Hepatocyte (in vitro differentiated cells): ENCODE measurements around the gene FGD2. TPM values are rescaled to one million over a fixed set of nuclear protein-coding genes. Genes with fewer than 3 reads are reported as not detected.

Source experiments
- DNase-seq: peaks from one replicate; pipeline ENCODE4 v3.0.0-alpha.2; 2016; ENCODE audit warnings: low spot score
- H2AFZ ChIP-seq: fragments of 200-600 bp; sonication (generic); 2 replicates; pipeline ENCODE4 v1.6.0; 2016; ENCODE audit warnings: antibody characterized with exemption, mild to moderate bottlenecking
- H3K27ac ChIP-seq: fragments of 200-600 bp; sonication (generic); 2 replicates; pipeline ENCODE4 v1.5.1; 2016; ENCODE audit warnings: mild to moderate bottlenecking
- H3K27me3 ChIP-seq: fragments of 200-600 bp; sonication (generic); 2 replicates; pipeline ENCODE4 v1.6.1; 2016
- H3K36me3 ChIP-seq: fragments of 200-600 bp; sonication (generic); replicated peaks from 2 replicates; pipeline ENCODE4 v1.5.1; 2016; ENCODE audit warnings: low read depth; ENCODE audit not compliant: insufficient read depth
- H3K4me1 ChIP-seq: fragments of 200-600 bp; sonication (generic); 2 replicates; pipeline ENCODE4 v1.5.1; 2016; ENCODE audit warnings: mild to moderate bottlenecking, moderate library complexity; ENCODE audit not compliant: insufficient read depth
- H3K4me2 ChIP-seq: fragments of 200-600 bp; sonication (generic); 2 replicates; pipeline ENCODE4 v1.6.0; 2016
- H3K4me3 ChIP-seq: fragments of 200-600 bp; sonication (generic); 2 replicates; pipeline ENCODE4 v1.5.1; 2016; ENCODE audit warnings: mild to moderate bottlenecking
- H3K79me2 ChIP-seq: fragments of 200-600 bp; sonication (generic); 2 replicates; pipeline ENCODE4 v1.6.0; 2017; ENCODE audit warnings: mild to moderate bottlenecking
- H3K9me2 ChIP-seq: fragments of 200-600 bp; sonication (generic); replicated peaks from 2 replicates; pipeline ENCODE4 v1.6.0; 2017; ENCODE audit warnings: mild to moderate bottlenecking; ENCODE audit not compliant: insufficient read depth
- H3K9me3 ChIP-seq: fragments of 200-600 bp; sonication (generic); 2 replicates; pipeline ENCODE4 v1.5.1; 2016; ENCODE audit warnings: low read depth, mild to moderate bottlenecking
- H4K20me1 ChIP-seq: fragments of 200-600 bp; sonication (generic); 2 replicates; pipeline ENCODE4 v1.6.0; 2016; ENCODE audit warnings: mild to moderate bottlenecking; ENCODE audit not compliant: insufficient read depth, poor library complexity, severe bottlenecking
- EZH2 ChIP-seq: fragments of 200-600 bp; sonication (generic); IDR thresholded peaks from 2 replicates; pipeline ENCODE4 v1.6.1; 2016; ENCODE audit warnings: antibody characterized with exemption, mild to moderate bottlenecking, borderline replicate concordance
- EZH2phosphoT487 ChIP-seq: fragments of 200-600 bp; sonication (generic); IDR thresholded peaks from one replicate; pipeline ENCODE4 v1.6.1; 2018; ENCODE audit warnings: antibody characterized with exemption, mild to moderate bottlenecking, low read depth, moderate library complexity; ENCODE audit not compliant: unreplicated experiment, severe bottlenecking
- WGBS: methylation state at CpG from one replicate; pipeline ENCODE4 v1.1.6; 2016; ENCODE audit warnings: low lambda C conversion rate; ENCODE audit errors: missing lambda C conversion rate; 5-methylcytosine and 5-hydroxymethylcytosine counted together
- polyA plus RNA-seq: library from polyadenylated mRNA; unstranded; fragments of >200 nt; fragmentation: Nextera tagmentation; extraction: Ambion mirVana; gene quantifications from 2 replicates; pipeline ENCODE4 v1.2.1, GENCODE V29; 2016
- total RNA-seq: library from RNA; depleted of rRNA; stranded (reverse); fragments of >200 nt; gene quantifications from 2 replicates; pipeline ENCODE4 v1.2.3, GENCODE V29; 2014
- TF ChIP-seq, protein P1 (sequence below): fragments of 200-600 bp; sonication (generic); IDR thresholded peaks from 2 replicates; pipeline ENCODE4 v1.5.1; 2016; ENCODE audit warnings: antibody characterized with exemption, mild to moderate bottlenecking; ENCODE audit not compliant: poor library complexity

FGD2 gene
- total and polyA plus RNA-seq, 2 experiments from 2014 or later, result 4.6 to 5.2 TPM

DNA sequence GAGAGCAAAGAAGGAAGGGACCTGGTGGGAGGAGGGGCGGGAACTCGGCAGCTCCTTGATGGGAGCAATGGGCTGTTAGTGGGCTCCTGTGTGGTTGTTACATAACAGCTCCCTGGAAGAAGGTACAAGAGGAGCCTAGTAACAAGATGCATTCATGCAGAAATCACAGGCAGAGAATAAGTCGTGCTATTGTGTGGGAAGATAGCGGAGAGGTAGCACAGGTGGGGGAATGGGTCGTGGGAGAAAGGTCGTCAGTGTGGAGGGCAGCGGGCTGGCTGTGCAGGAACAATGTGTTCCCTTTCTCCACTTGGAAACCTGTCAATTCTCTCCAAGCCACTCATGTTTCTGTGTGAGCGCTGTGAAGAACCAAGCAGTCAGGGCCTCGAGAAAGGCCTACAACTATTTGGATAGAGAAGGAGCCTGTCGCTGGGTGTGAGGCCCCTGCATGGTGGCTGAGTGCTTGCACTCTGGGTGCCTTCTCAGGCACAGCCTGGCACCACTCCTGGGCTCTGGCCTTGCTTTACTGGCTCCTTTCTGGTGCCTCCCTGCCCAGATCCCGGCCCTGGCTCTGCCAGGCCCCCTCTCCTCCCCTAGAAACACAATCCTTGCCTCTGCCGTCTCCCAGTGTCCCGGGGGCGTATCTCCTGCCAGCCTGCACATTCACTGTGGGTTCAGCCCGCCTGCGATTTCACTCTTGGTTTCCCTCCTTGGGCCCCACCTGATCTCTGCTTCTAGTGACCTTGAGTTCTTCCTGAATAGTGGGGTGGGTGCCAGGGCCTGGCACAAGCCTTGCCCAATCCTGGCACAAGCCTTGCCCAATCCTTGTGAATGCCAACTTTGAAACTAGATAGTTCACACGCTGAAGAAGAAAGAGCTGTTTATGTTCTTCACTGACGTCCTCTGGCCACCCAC is 7.4 kb upstream of the FGD2 start:
- TF ChIP-seq, protein P1, sequence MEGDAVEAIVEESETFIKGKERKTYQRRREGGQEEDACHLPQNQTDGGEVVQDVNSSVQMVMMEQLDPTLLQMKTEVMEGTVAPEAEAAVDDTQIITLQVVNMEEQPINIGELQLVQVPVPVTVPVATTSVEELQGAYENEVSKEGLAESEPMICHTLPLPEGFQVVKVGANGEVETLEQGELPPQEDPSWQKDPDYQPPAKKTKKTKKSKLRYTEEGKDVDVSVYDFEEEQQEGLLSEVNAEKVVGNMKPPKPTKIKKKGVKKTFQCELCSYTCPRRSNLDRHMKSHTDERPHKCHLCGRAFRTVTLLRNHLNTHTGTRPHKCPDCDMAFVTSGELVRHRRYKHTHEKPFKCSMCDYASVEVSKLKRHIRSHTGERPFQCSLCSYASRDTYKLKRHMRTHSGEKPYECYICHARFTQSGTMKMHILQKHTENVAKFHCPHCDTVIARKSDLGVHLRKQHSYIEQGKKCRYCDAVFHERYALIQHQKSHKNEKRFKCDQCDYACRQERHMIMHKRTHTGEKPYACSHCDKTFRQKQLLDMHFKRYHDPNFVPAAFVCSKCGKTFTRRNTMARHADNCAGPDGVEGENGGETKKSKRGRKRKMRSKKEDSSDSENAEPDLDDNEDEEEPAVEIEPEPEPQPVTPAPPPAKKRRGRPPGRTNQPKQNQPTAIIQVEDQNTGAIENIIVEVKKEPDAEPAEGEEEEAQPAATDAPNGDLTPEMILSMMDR, result no peak
- TF ChIP-seq EZH2phosphoT487, result no peak
- TF ChIP-seq EZH2, result no peak
- Histone ChIP-seq H3K79me2 (no peaks in the 10 kb centered on the region), H2AFZ (no peak overlapping the region), H3K36me3 (no peaks in the 10 kb centered on the region), H3K4me3 (no peak overlapping the region), H4K20me1 (no peaks in the 10 kb centered on the region), H3K4me1 (peaks cover 10% of the 10 kb centered on the region), H3K27me3 (no peaks in the 10 kb centered on the region), H3K9me2 (no peaks in the 10 kb centered on the region), H3K9me3 (no peaks in the 10 kb centered on the region), H3K4me2 (no peak overlapping the region), H3K27ac (peak overlapping the region; percentile 57)
- no peak for DNase-seq
- WGBS, result 80% methylated on average over 18 of the region's 18 CpGs

DNA sequence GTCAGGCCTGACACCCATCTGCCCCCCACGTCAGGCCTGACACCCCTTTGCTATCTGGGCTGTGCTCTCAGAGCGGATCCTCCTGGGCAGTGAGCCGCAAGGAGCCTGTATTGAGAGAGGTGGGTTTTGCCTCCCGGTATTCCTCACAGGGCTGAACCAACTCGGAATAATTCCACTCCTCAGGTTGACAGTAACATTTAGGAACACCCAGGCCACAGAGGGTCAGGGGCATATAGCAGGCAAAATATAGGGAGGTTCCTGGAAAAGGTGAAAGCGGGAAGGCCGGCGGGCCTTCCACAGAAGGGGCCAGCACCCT is 6.8 kb upstream of the FGD2 start:
- no peaks in the 10 kb centered on the region for H3K79me2 ChIP-seq
- no peaks in the 10 kb centered on the region for H3K9me3 ChIP-seq
- 84% methylated on average over 8 of the region's 8 CpGs for WGBS
- DNase-seq, result no peak
- H3K4me3 ChIP-seq, result no peak overlapping the region
- H3K27ac ChIP-seq, result peak overlapping the region; percentile 57
- H3K27me3 ChIP-seq, result no peaks in the 10 kb centered on the region
- H4K20me1 ChIP-seq, result no peaks in the 10 kb centered on the region
- no peaks in the 10 kb centered on the region for H3K9me2 ChIP-seq
- no peak for TF ChIP-seq EZH2phosphoT487
- TF ChIP-seq, protein P1, result no peak
- TF ChIP-seq EZH2, result no peak
- H3K4me1 ChIP-seq, result peaks cover 10% of the 10 kb centered on the region
- no peak overlapping the region for H3K4me2 ChIP-seq
- no peak overlapping the region for H2AFZ ChIP-seq
- no peaks in the 10 kb centered on the region for H3K36me3 ChIP-seq

DNA sequence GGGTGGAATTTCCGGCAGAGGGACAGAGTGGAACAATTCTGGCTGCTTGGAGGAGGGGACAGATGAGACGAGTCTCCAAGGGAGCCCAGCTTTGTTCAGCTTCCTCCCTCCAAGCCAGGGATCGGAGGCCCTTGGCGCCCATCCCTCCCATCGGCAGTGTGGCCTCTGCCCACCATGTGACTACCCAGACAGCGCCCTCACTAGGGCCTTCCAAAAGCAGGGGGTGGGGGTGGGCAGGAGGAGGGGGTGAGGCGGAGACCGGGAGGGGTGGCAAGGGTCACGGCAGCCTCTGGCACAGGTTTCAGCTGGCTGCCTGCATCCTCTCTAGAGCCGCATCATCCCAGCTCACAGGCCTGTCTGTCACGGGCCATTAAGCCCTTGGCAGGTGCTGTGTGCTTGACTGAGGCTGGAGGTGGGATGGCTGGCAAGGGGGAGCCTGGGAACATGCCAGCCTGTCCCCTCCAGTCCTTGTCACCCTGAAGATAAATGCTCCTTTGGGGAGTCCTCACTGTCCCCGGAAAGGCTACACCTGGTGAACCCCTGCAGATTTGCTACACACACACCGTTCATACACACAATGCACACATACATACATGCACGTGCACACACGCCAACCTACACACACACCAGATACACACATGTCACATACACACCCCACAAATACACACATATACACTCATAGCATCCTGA is 6.2 kb upstream of the FGD2 start:
- no peak for TF ChIP-seq EZH2
- TF ChIP-seq EZH2phosphoT487, result no peak
- TF ChIP-seq, protein P1, result no peak
- H3K36me3 ChIP-seq, result no peaks in the 10 kb centered on the region
- H3K27ac ChIP-seq, result peak overlapping the region; percentile 57
- H4K20me1 ChIP-seq, result no peaks in the 10 kb centered on the region
- no peaks in the 10 kb centered on the region for H3K27me3 ChIP-seq
- WGBS, result 88% methylated on average over 15 of the region's 15 CpGs
- H3K4me2 ChIP-seq, result no peak overlapping the region
- H3K4me3 ChIP-seq, result no peak overlapping the region
- peaks cover 10% of the 10 kb centered on the region for H3K4me1 ChIP-seq
- H3K9me2 ChIP-seq, result no peaks in the 10 kb centered on the region
- H3K79me2 ChIP-seq, result no peaks in the 10 kb centered on the region
- DNase-seq, result no peak
- no peak overlapping the region for H2AFZ ChIP-seq
- H3K9me3 ChIP-seq, result no peaks in the 10 kb centered on the region
